K562 (cell line): ENCODE measurements around the gene WRAP53. TPM values are rescaled to one million over a fixed set of nuclear protein-coding genes. Genes with fewer than 3 reads are reported as not detected.
A peak's percentile ranks its signal among the peaks of the same experiment; 100 is the strongest.

ENCODE experiments used
- BHLHE40 ChIP-seq: IDR thresholded peaks from 2 replicates; pipeline ENCODE4 v1.6.1; 2011; ENCODE audit warnings: low read length, improper control_type of control experiment
- BRD9 ChIP-seq: fragments of 450-650 bp; IDR thresholded peaks from 2 replicates; pipeline ENCODE4 v1.6.1; 2018; ENCODE audit warnings: low read depth; ENCODE audit not compliant: partially characterized antibody
- CEBPZ ChIP-seq: fragments of 150-350 bp; IDR thresholded peaks from 2 replicates; pipeline ENCODE4 v1.6.1; 2014; ENCODE audit warnings: low read depth, mild to moderate bottlenecking, low read length, borderline replicate concordance
- GABPA ChIP-seq: fragments of 200-800 bp; sonication (Bioruptor generic); conservative IDR thresholded peaks from 2 replicates; pipeline ENCODE4 v1.6.1; 2016; ENCODE audit warnings: low read depth, missing genetic modification characterization, missing compliant biosample characterization
- GATA2 ChIP-seq: sonication (generic); formaldehyde crosslinking; IDR thresholded peaks from 2 replicates; pipeline ENCODE4 v1.4.0; 2020; ENCODE audit warnings: mild to moderate bottlenecking, missing genetic modification reagents
- HDAC6 ChIP-seq: IDR thresholded peaks from 2 replicates; pipeline ENCODE4 v1.6.1; 2012; ENCODE audit warnings: low read depth, mild to moderate bottlenecking, control low read depth, inconsistent platforms, low read length, moderate library complexity
- HIVEP1 ChIP-seq: fragments of 250-450 bp; sonication (Bioruptor Pico); IDR thresholded peaks from 2 replicates; pipeline ENCODE4 v1.4.0; 2020; ENCODE audit warnings: mild to moderate bottlenecking
- LCOR ChIP-seq: sonication (generic); formaldehyde crosslinking; IDR thresholded peaks from 2 replicates; pipeline ENCODE4 v1.8.0; 2022; ENCODE audit warnings: mild to moderate bottlenecking, missing genetic modification reagents
- MBD2 ChIP-seq: sonication (generic); IDR thresholded peaks from 2 replicates; pipeline ENCODE4 v1.6.1; 2016; ENCODE audit warnings: low read depth, borderline replicate concordance
- MCM7 ChIP-seq, 2 experiments: fragments of 450-650 bp; IDR thresholded peaks; 2 replicates each; pipeline ENCODE4 v1.6.1; 2016 to 2018
- MTA2 ChIP-seq: fragments of 450-650 bp; IDR thresholded peaks from 2 replicates; pipeline ENCODE4 v1.6.1; 2016; ENCODE audit warnings: low read depth
- MTF1 ChIP-seq: fragments of 250-450 bp; sonication (Bioruptor Pico); IDR thresholded peaks from 2 replicates; pipeline ENCODE4 v1.9.0; 2021; ENCODE audit warnings: moderate library complexity, mild to moderate bottlenecking, inconsistent platforms, borderline replicate concordance
- NBN ChIP-seq: fragments of 450-650 bp; IDR thresholded peaks from 2 replicates; pipeline ENCODE4 v1.6.1; 2016; ENCODE audit warnings: low read depth, mild to moderate bottlenecking
- NCOR1 ChIP-seq: fragments of 450-650 bp; IDR thresholded peaks from 2 replicates; pipeline ENCODE4 v1.6.1; 2016; ENCODE audit warnings: mild to moderate bottlenecking, moderate library complexity
- NR3C1 ChIP-seq: sonication (generic); formaldehyde crosslinking; IDR thresholded peaks from 2 replicates; pipeline ENCODE4 v1.8.1; 2022; ENCODE audit warnings: missing genetic modification reagents
- SAFB2 ChIP-seq: fragments of 200-400 bp; formaldehyde crosslinking; IDR thresholded peaks from 2 replicates; pipeline ENCODE4 v1.6.1; 2018; ENCODE audit warnings: borderline replicate concordance, low read length, low read depth, moderate library complexity; ENCODE audit not compliant: severe bottlenecking
- TBL1XR1 ChIP-seq, 2 experiments: IDR thresholded peaks; 2 replicates each; pipeline ENCODE4 v1.6.1; 2012; ENCODE audit warnings: improper control_type of control experiment in 2 of 2, low read length in 2 of 2, mild to moderate bottlenecking in 1 of 2
- ZBTB17 ChIP-seq: fragments of 450-650 bp; formaldehyde crosslinking; IDR thresholded peaks from 2 replicates; pipeline ENCODE4 v1.4.0; 2020; ENCODE audit warnings: mild to moderate bottlenecking
- ZFP91 ChIP-seq: sonication (generic); formaldehyde crosslinking; IDR thresholded peaks from 2 replicates; pipeline ENCODE4 v1.8.0; 2022; ENCODE audit warnings: mild to moderate bottlenecking, missing genetic modification reagents
- ZNF592 ChIP-seq: fragments of 450-650 bp; IDR thresholded peaks from 2 replicates; pipeline ENCODE4 v1.6.1; 2017; ENCODE audit warnings: antibody characterized with exemption, mild to moderate bottlenecking
- polyA plus RNA-seq, 8 experiments: library from polyadenylated mRNA; depleted of rRNA in 4 of 8; stranded (reverse) in 5 of 8; unstranded in 3 of 8; fragments of >200 nt; fragmentation: Nextera tagmentation in 2 of 8; fragmentation: Illumina TruSeq in 1 of 8; extraction: Ambion mirVana in 2 of 8; extraction: Trizol in 1 of 8; gene quantifications; 2 replicates each; pipeline versions ENCODE4 v1.2.1 to v1.2.3, GENCODE V29; 2011 to 2014; ENCODE audit warnings: inconsistent platforms in 1 of 8, missing spikeins in 1 of 8
- total RNA-seq, 7 experiments: library from RNA; depleted of rRNA in 6 of 7; stranded (reverse); fragments of >200 nt in 6 of 7; fragmentation: Illumina TruSeq in 2 of 7; extraction: Trizol in 2 of 7; gene quantifications; 2 replicates each; pipeline versions ENCODE4 v1.2.1 to v1.2.3, GENCODE V29; 2011 to 2021; ENCODE audit warnings: low replicate concordance in 1 of 7

WRAP53 gene
- total and polyA plus RNA-seq, 9 of the 15 experiments (the other 6 are each of a cell fraction or from before 2014, with no cell fraction given) = 0.72 to 18.2 (median 13.4) TPM

GRCh38 chr17:7687908-7688807 is at the start of gene WRAP53 (continued):
- peak; percentile 50 for TF ChIP-seq GABPA (tag)
- no peak for TF ChIP-seq HDAC6
- TF ChIP-seq NR3C1 (CRISPR knock-in tag) = no peak
- TF ChIP-seq MCM7 (IDR thresholded peaks at IDR 0.05) = no peak
- TF ChIP-seq SAFB2 = no peak
- no peak for TF ChIP-seq GATA2 (CRISPR knock-in tag)
- no peak for TF ChIP-seq CEBPZ
- TF ChIP-seq HIVEP1 (CRISPR knock-in tag) = no peak
- no peak for TF ChIP-seq BHLHE40
- TF ChIP-seq NBN = no peak
- TF ChIP-seq BRD9 = no peak
- no peak for TF ChIP-seq ZBTB17 (CRISPR knock-in tag)
- TF ChIP-seq MBD2 = no peak
- TF ChIP-seq MTF1 (CRISPR knock-in tag) = no peak
- TF ChIP-seq MTA2 = no peak
- TF ChIP-seq LCOR (CRISPR knock-in tag) = no peak
- TF ChIP-seq TBL1XR1 (IDR thresholded peaks at IDR 0.05; ENCODE audit: low read length in 2 of 2) = no peak
- TF ChIP-seq ZFP91 (CRISPR knock-in tag) = no peak
- peak; percentile 58 for TF ChIP-seq ZNF592
- TF ChIP-seq NCOR1 = no peak
